Spleen (tissue), 7 donors: ENCODE data around the gene VTCN1.

ENCODE experiments used
- POLR2A ChIP-seq, 3 donors: fragments of 450-650 bp; IDR thresholded peaks; one replicate each; pipeline ENCODE4 v1.5.1; 2017; ENCODE audit warnings: antibody characterized with exemption in 3 of 3, mild to moderate bottlenecking in 1 of 3
- POLR2AphosphoS5 ChIP-seq, 3 donors: sonication (generic); formaldehyde crosslinking; IDR thresholded peaks; one replicate each; pipeline ENCODE4 v1.5.1; 2017; ENCODE audit warnings: antibody characterized with exemption in 3 of 3
- TF ChIP-seq, protein P1 (sequence below), 11 experiments: fragments of 200-600 bp in 7 of 11; fragments of 450-650 bp in 4 of 11; sonication (generic) in 4 of 11; IDR thresholded peaks in 8 of 11; conservative IDR thresholded peaks in 3 of 11; 1 replicate in 7 of 11; 2 replicates in 4 of 11; pipeline versions ENCODE4 v1.4.0 to v1.8.0; 2016 to 2021; ENCODE audit warnings: antibody characterized with exemption in 11 of 11, inconsistent platforms in 4 of 11, mild to moderate bottlenecking in 1 of 11
- donor health status: DM: no; HTN: no; CAD: no; lungs with moderate emphysema.
- donor health status: DM: no; HTN: no; CAD: no.
- donor health status: DM: no; HTN: no; CAD: no.

DNA sequence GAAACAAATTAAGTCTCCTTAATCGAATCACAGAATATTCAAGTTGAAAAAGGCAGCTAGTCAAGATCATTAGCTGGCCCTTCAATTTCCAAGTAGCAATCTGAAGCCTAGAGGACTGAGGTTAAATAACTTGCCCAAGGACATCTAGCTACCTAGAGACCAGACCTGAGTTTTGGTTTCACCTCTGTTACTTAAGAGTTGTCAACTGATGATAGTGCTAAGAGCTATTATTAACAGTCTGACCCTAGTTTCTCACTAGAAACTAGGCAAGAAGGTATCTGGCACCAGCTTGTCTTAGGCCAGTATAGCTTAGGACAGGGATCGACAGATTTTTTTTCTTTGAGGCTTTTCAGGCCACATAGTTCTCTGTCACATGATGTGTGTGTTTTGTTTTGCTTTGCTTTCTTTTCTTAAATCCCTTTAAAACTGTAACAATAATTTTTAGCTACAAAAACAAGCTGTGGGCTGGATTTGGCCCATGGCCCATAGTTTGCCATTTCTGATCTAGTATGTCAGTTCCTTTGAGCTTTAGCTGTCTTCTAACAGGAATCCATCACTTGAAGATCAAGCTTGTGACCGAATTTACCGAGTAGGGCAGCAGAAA lies 112.3 kb downstream of the VTCN1 start:
- TF ChIP-seq, protein P1, sequence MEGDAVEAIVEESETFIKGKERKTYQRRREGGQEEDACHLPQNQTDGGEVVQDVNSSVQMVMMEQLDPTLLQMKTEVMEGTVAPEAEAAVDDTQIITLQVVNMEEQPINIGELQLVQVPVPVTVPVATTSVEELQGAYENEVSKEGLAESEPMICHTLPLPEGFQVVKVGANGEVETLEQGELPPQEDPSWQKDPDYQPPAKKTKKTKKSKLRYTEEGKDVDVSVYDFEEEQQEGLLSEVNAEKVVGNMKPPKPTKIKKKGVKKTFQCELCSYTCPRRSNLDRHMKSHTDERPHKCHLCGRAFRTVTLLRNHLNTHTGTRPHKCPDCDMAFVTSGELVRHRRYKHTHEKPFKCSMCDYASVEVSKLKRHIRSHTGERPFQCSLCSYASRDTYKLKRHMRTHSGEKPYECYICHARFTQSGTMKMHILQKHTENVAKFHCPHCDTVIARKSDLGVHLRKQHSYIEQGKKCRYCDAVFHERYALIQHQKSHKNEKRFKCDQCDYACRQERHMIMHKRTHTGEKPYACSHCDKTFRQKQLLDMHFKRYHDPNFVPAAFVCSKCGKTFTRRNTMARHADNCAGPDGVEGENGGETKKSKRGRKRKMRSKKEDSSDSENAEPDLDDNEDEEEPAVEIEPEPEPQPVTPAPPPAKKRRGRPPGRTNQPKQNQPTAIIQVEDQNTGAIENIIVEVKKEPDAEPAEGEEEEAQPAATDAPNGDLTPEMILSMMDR (IDR thresholded peaks at IDR 0.05 in 8 of 11, conservative IDR thresholded peaks at IDR 0.05 in 3 of 11): no peak
- TF ChIP-seq POLR2AphosphoS5 (IDR thresholded peaks at IDR 0.05): no peak
- TF ChIP-seq POLR2A (IDR thresholded peaks at IDR 0.05): no peak
